HepG2 (cell line): Measurements from ENCODE around the gene GAPDH. TPM values are rescaled to one million over a fixed set of nuclear protein-coding genes. Genes with fewer than 3 reads are reported as not detected.
A peak's percentile ranks its signal among the peaks of the same experiment; 100 is the strongest.
"Not testable (repeated sequence)": the region's sequence is repeated elsewhere in the genome, so short reads cannot be mapped to it uniquely, and the experiment has no call there.

ENCODE experiments used
- ATAC-seq: fragments of 200-7000 bp; cut with Tn5 transposase; 3 replicates; pipeline ENCODE4 v1.9.1; 2020; ENCODE audit warnings: mild to moderate bottlenecking, moderate library complexity
- BruUV-seq: library from RNA; stranded (reverse); fragments of 400-500 nt; replicated peaks from 2 replicates; lab custom pipeline; 2021; lab: Mats Ljungman, UMichigan
- CTCF ChIA-PET: fragments of 300-600 bp; formaldehyde crosslinking; extraction: SDS; loops from one replicate; lab custom pipeline; 2021; ENCODE audit warnings: low total read pairs, inconsistent platforms, low intra/inter-chr PET ratio; lab: Yijun Ruan, JAX
- POLR2A ChIA-PET: fragments of 350-600 bp; sonication (Branson Sonifier 250); formaldehyde crosslinking; loops from one replicate; lab custom pipeline; 2020; ENCODE audit warnings: antibody characterized with exemption, inconsistent platforms; lab: Yijun Ruan, JAX
- DNase-seq: peaks from one replicate; pipeline ENCODE4 v3.0.0-alpha.2; 2015; ENCODE audit warnings: low spot score
- FAIRE-seq: peaks from 3 replicates; lab custom pipeline; 2011; peaks lifted over from hg19 to GRCh38; lab: Jason Lieb, UNC
- H2AFZ ChIP-seq: one replicate; pipeline ENCODE4 v1.6.1; 2011; ENCODE audit warnings: low read length, inconsistent platforms
- H3K27ac ChIP-seq: fragments of 300-600 bp; 3 replicates; pipeline ENCODE4 v1.8.0; 2011; ENCODE audit warnings: mixed run types, mild to moderate bottlenecking, mixed read lengths, low read length, inconsistent platforms; ENCODE audit not compliant: insufficient read depth; ENCODE audit errors: extremely low read length
- H3K27me3 ChIP-seq, 2 experiments: fragments of 200-600 bp in 1 of 2; 2 replicates in 1 of 2; 3 replicates in 1 of 2; pipeline versions ENCODE4 v1.6.0 to v1.8.0; 2011; ENCODE audit warnings: low read length in 2 of 2, mild to moderate bottlenecking in 2 of 2, moderate library complexity in 2 of 2, inconsistent platforms in 1 of 2; ENCODE audit not compliant: insufficient read depth in 2 of 2, control insufficient read depth in 1 of 2
- H3K36me3 ChIP-seq, 2 experiments: fragments of 200-600 bp in 1 of 2; replicated peaks in 1 of 2; 2 replicates in 1 of 2; 3 replicates in 1 of 2; pipeline versions ENCODE4 v1.5.1 to v1.8.0; 2011; ENCODE audit warnings: low read length in 2 of 2, inconsistent platforms in 1 of 2; ENCODE audit not compliant: insufficient read depth in 2 of 2, control insufficient read depth in 1 of 2
- H3K4me1 ChIP-seq: 2 replicates; pipeline ENCODE4 v1.5.1; 2012; ENCODE audit warnings: low read length, inconsistent platforms; ENCODE audit not compliant: insufficient read depth
- H3K4me2 ChIP-seq: 2 replicates; pipeline ENCODE4 v1.6.0; 2011; ENCODE audit warnings: low read depth, low read length, inconsistent platforms
- H3K4me3 ChIP-seq, 3 experiments: fragments of 200-600 bp in 1 of 3; sonication (generic), shearing (Covaris generic) in 1 of 3; replicated peaks in 1 of 3; 2 replicates each; pipeline ENCODE4 v1.5.1; 2011 to 2016; ENCODE audit warnings: low read length in 3 of 3, inconsistent platforms in 2 of 3, low read depth in 2 of 3, mild to moderate bottlenecking in 2 of 3, control low read depth in 1 of 3, mixed read lengths in 1 of 3; ENCODE audit not compliant: insufficient read depth in 1 of 3
- H3K79me2 ChIP-seq: one replicate; pipeline ENCODE4 v1.6.1; 2011; ENCODE audit warnings: low read length, inconsistent platforms; ENCODE audit not compliant: insufficient read depth
- H3K9ac ChIP-seq: 2 replicates; pipeline ENCODE4 v1.6.0; 2011; ENCODE audit warnings: mild to moderate bottlenecking, low read depth, low read length, inconsistent platforms; ENCODE audit not compliant: insufficient read depth
- H3K9me3 ChIP-seq: 2 replicates; pipeline ENCODE4 v1.5.1; 2012; ENCODE audit warnings: mild to moderate bottlenecking, low read length
- H4K20me1 ChIP-seq: 2 replicates; pipeline ENCODE4 v1.6.0; 2011; ENCODE audit warnings: inconsistent platforms, mild to moderate bottlenecking, low read length, moderate library complexity; ENCODE audit not compliant: insufficient read depth
- JUNB ChIP-seq: sonication (generic); formaldehyde crosslinking; IDR thresholded peaks from 2 replicates; pipeline ENCODE4 v1.8.0; 2022; ENCODE audit warnings: missing genetic modification reagents, mild to moderate bottlenecking, borderline replicate concordance
- MAX ChIP-seq: IDR thresholded peaks from 2 replicates; pipeline ENCODE4 v1.6.1; 2012; ENCODE audit warnings: inconsistent platforms
- MXD3 ChIP-seq: IDR thresholded peaks from 2 replicates; pipeline ENCODE4 v1.6.1; 2016; ENCODE audit warnings: mild to moderate bottlenecking, missing biosample characterization, missing genetic modification reagents
- ZNF160 ChIP-seq: sonication (generic); formaldehyde crosslinking; IDR thresholded peaks from 2 replicates; pipeline ENCODE4 v1.8.0; 2022; ENCODE audit warnings: mild to moderate bottlenecking, inconsistent platforms, missing genetic modification reagents
- ZNF558 ChIP-seq: sonication (generic); formaldehyde crosslinking; IDR thresholded peaks from 2 replicates; pipeline ENCODE4 v1.9.0; 2022; ENCODE audit warnings: mild to moderate bottlenecking, missing genetic modification reagents, borderline replicate concordance
- ZSCAN25 ChIP-seq: sonication (generic); formaldehyde crosslinking; IDR thresholded peaks from 2 replicates; pipeline ENCODE4 v1.8.0; 2022; ENCODE audit warnings: mild to moderate bottlenecking, missing genetic modification reagents
- WGBS: methylation state at CpG from one replicate; pipeline ENCODE4 v1.1.6; 2017; ENCODE audit warnings: low lambda C conversion rate; 5-methylcytosine and 5-hydroxymethylcytosine counted together
- in situ Hi-C: cut with HindIII; loops from 2 replicates; pipeline ENCODE4 v1.10.0; 2017; ENCODE audit warnings: low pct_unique_long_range_greater_than_20kb; ENCODE audit not compliant: extremely low pct_ligation_motif_present
- intact Hi-C: fragments of 100-400 bp; cut with micrococcal nuclease; formaldehyde crosslinking; loops from one replicate; pipeline ENCODE4 v1.10.0; 2022; ENCODE audit not compliant: unreplicated experiment
- polyA plus RNA-seq, 8 experiments: library from polyadenylated mRNA; depleted of rRNA in 3 of 8; stranded (reverse) in 7 of 8; unstranded in 1 of 8; fragments of >200 nt; fragmentation: Illumina TruSeq in 4 of 8; extraction: Trizol in 4 of 8; gene quantifications; 2 replicates each; pipeline versions ENCODE4 v1.2.1 to v1.2.3, GENCODE V29; 2011 to 2016; ENCODE audit warnings: low read depth in 4 of 8, missing spikeins in 1 of 8, mixed read lengths in 1 of 8; ENCODE audit not compliant: insufficient read depth in 1 of 8
- total RNA-seq, 5 experiments: library from RNA; depleted of rRNA; stranded (reverse); fragments of >200 nt; fragmentation: Illumina TruSeq; extraction: Trizol; gene quantifications; 2 replicates each; pipeline ENCODE4 v1.2.3, GENCODE V29; 2016; ENCODE audit warnings: low read depth in 1 of 5

GAPDH gene
- total and polyA plus RNA-seq, 2 of the 13 experiments (the other 11 are each of a cell fraction or from before 2014, with no cell fraction given), result 3,038 to 12,722 TPM

GRCh38 chr12:6555018-6555691, 20.8 kb downstream of the GAPDH start (continued):
- 0 out of 2 replicates have a peak, but pooled peaks have one; percentile 5 for TF ChIP-seq ZSCAN25 (CRISPR knock-in tag)
- 0 out of 2 replicates have a peak, but pooled peaks have one; percentile 11 for TF ChIP-seq MAX
- TF ChIP-seq ZNF558 (CRISPR knock-in tag), result peak; percentile 67; the same call in 1 of the 2 replicates
- TF ChIP-seq ZNF160 (CRISPR knock-in tag), result no peak
- 0 out of 2 replicates have a peak, but pooled peaks have one; percentile 5 for TF ChIP-seq MXD3 (CRISPR knock-in tag)
- peak; percentile 27; the same call in 1 of the 2 replicates for TF ChIP-seq JUNB (CRISPR knock-in tag)

DNA sequence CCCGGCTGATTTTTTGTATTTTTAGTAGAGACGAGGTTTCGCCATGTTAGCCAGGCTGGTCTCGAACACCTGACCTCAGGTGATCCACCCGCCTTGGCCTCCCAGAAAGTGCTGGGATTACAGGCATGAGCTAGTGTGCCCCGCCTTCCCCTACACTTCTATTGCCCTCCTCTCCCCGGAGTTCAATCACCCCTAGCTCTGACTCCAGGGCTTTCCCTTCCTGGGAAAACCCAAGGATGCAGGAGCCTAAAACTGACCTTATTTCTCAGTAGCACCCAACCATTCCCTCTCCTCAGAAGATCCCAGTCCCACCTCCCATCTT, 22.1 kb downstream of the GAPDH start:
- in situ Hi-C loops, H4K20me1 ChIP-seq, FAIRE-seq, H3K9ac ChIP-seq, H3K9me3 ChIP-seq, H3K27me3 ChIP-seq, ATAC-seq, CTCF ChIA-PET, DNase-seq, H2AFZ ChIP-seq, BruUV-seq: not testable (repeated sequence)
- Histone ChIP-seq H3K4me3 (peak overlapping the region in 1 of 3 experiments; percentile 92; a peak in 1 of 6 replicates), H3K4me1 (peaks cover 35% of the 10 kb centered on the region), H3K27ac (peak overlapping the region; percentile 11), H3K79me2 (peaks cover 41% of the 10 kb centered on the region), H3K36me3 (peaks cover 22 to 45% of the 10 kb centered on the region in 2 experiments), H3K4me2 (peak overlapping the region; percentile 38; the same call in 1 of the 2 replicates)
- POLR2A ChIA-PET, result interaction anchor here (1.3 to 9.6 kb wide), 3 partner anchors 9 to 16 kb away, joined by 5 to 108 read pairs (median 7); partner anchors contain the start of gene NOP2
- 71% methylated on average over 7 of the region's 7 CpGs for WGBS
- intact Hi-C loops, result loop anchor here (5.0 kb wide), 2 partner anchors 131 to 134 kb away; partner anchors contain the start of gene ZNF384
